GM18951 (cell line): ENCODE data around the gene MBP.

Experiments
- POLR2A ChIP-seq: IDR thresholded peaks from 4 replicates; pipeline ENCODE4 v1.6.1; 2011; ENCODE audit warnings: mild to moderate bottlenecking; ENCODE audit not compliant: insufficient read length, insufficient read depth; ENCODE audit errors: extremely low read depth
- in situ Hi-C: fragments of 300-500 bp; cut with MboI; formaldehyde crosslinking; loops from one replicate; pipeline ENCODE4 v1.12.0; 2022; ENCODE audit warnings: low sequenced_read_pairs, mixed read lengths, inconsistent platforms; ENCODE audit not compliant: unreplicated experiment

Gene MBP

GRCh38 chr18:77089723-77090285 is 42.8 kb downstream of the MBP start:
- no peak for TF ChIP-seq POLR2A
- in situ Hi-C loops: no loop called here

- in situ Hi-C loops: no loop called here
- no peak for TF ChIP-seq POLR2A
Observed at GRCh38 chr18:77088963-77089722, 43.4 kb downstream of the MBP start.

- no peak for TF ChIP-seq POLR2A
- in situ Hi-C loops: no loop called here
Observed at GRCh38 chr18:77087393-77088141, 45.0 kb downstream of the MBP start.

GRCh38 chr18:77086656-77087392 is 45.8 kb downstream of the MBP start:
- in situ Hi-C loops: no loop called here
- no peak for TF ChIP-seq POLR2A

GRCh38 chr18:77086034-77086433 is 46.5 kb downstream of the MBP start:
- in situ Hi-C loops: no loop called here
- TF ChIP-seq POLR2A: no peak

GRCh38 chr18:77084688-77085035 is 47.9 kb downstream of the MBP start:
- in situ Hi-C loops: no loop called here
- TF ChIP-seq POLR2A: no peak

- no peak for TF ChIP-seq POLR2A
- in situ Hi-C loops: no loop called here
Observed at GRCh38 chr18:77082316-77082955, 50.1 kb downstream of the MBP start.

- in situ Hi-C loops: no loop called here
- TF ChIP-seq POLR2A: no peak
Observed at GRCh38 chr18:77081390-77081778, 51.2 kb downstream of the MBP start.

GRCh38 chr18:77079954-77080682 is 52.5 kb downstream of the MBP start:
- TF ChIP-seq POLR2A: no peak
- in situ Hi-C loops: no loop called here

GRCh38 chr18:77079088-77079487 is 53.5 kb downstream of the MBP start:
- in situ Hi-C loops: no loop called here
- TF ChIP-seq POLR2A: no peak

- in situ Hi-C loops: no loop called here
- TF ChIP-seq POLR2A: no peak
Observed at GRCh38 chr18:77078690-77079070, 53.9 kb downstream of the MBP start.

GRCh38 chr18:77077941-77078689 is 54.5 kb downstream of the MBP start:
- in situ Hi-C loops: no loop called here
- TF ChIP-seq POLR2A: no peak
